HFFc6 (cell line): ENCODE measurements around the gene NRF1. TPM values are rescaled to one million over a fixed set of nuclear protein-coding genes. Genes with fewer than 3 reads are reported as not detected.

ENCODE experiments used
- DNase-seq: peaks from one replicate; pipeline ENCODE4 v3.0.0-alpha.2; 2018
- H3K27ac Mint-ChIP-seq: 2 replicates; pipeline ENCODE4 v1.8.0; 2020; ENCODE audit warnings: mild to moderate bottlenecking, mixed read lengths
- H3K27me3 Mint-ChIP-seq: 2 replicates; pipeline ENCODE4 v1.8.0; 2021; ENCODE audit warnings: mild to moderate bottlenecking, moderate library complexity, mixed read lengths; ENCODE audit not compliant: insufficient read depth
- H3K36me3 Mint-ChIP-seq: 2 replicates; pipeline ENCODE4 v1.8.0; 2021; ENCODE audit warnings: low read depth, mixed read lengths
- H3K4me1 Mint-ChIP-seq: 2 replicates; pipeline ENCODE4 v1.8.0; 2020; ENCODE audit warnings: low read depth, mixed read lengths
- H3K4me3 Mint-ChIP-seq: 2 replicates; pipeline ENCODE4 v1.8.0; 2020; ENCODE audit warnings: mild to moderate bottlenecking, moderate library complexity, mixed read lengths
- H3K9me3 Mint-ChIP-seq: 2 replicates; pipeline ENCODE4 v1.8.0; 2020; ENCODE audit warnings: mild to moderate bottlenecking, mixed read lengths
- total RNA-seq, 6 experiments: library from RNA; stranded (reverse); fragmentation: NEBNext Ultra II Directional; extraction: Animal tissue kit (Norgen Biotek cat#: 25700); gene quantifications; 2 replicates in 1 of 6; 3 replicates in 5 of 6; pipeline ENCODE4 v1.2.3, GENCODE V29; 2021
- TF ChIP-seq, protein P1 (sequence below): fragments of 200-600 bp; sonication (generic); IDR thresholded peaks from 2 replicates; pipeline ENCODE4 v1.5.0; 2021; ENCODE audit warnings: antibody characterized with exemption, mild to moderate bottlenecking

Gene NRF1
- total RNA-seq, 6 experiments from 2014 or later = 8.8 to 11.8 (median 10.4) TPM

DNA sequence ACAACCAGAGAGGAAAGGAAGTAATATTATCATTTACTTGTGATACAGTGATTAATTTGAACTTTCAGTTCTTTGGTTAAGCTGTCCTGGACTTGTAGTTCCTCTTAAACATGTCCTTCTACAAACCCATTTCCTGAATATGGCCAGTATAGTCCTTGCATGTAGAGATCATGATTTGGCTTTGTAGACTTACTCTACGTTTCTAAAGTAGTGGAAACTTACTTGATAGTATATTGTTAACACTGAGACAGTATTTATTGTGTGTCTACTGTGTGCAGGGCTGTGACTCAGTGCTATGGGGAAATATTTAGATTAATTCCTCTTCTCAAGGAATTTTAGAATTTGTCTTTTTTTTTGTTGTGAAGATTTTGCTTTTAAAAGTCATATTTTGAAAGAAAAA, 109.5 kb downstream of the NRF1 start:
- H3K36me3 Mint-ChIP-seq = peaks cover 32% of the 10 kb centered on the region
- H3K27ac Mint-ChIP-seq = no peak overlapping the region
- H3K4me1 Mint-ChIP-seq = no peaks in the 10 kb centered on the region
- H3K9me3 Mint-ChIP-seq = no peaks in the 10 kb centered on the region
- H3K4me3 Mint-ChIP-seq = no peak overlapping the region
- peaks cover 2% of the 10 kb centered on the region; the same call in 1 of the 2 replicates for H3K27me3 Mint-ChIP-seq
- DNase-seq = no peak
- TF ChIP-seq, protein P1, sequence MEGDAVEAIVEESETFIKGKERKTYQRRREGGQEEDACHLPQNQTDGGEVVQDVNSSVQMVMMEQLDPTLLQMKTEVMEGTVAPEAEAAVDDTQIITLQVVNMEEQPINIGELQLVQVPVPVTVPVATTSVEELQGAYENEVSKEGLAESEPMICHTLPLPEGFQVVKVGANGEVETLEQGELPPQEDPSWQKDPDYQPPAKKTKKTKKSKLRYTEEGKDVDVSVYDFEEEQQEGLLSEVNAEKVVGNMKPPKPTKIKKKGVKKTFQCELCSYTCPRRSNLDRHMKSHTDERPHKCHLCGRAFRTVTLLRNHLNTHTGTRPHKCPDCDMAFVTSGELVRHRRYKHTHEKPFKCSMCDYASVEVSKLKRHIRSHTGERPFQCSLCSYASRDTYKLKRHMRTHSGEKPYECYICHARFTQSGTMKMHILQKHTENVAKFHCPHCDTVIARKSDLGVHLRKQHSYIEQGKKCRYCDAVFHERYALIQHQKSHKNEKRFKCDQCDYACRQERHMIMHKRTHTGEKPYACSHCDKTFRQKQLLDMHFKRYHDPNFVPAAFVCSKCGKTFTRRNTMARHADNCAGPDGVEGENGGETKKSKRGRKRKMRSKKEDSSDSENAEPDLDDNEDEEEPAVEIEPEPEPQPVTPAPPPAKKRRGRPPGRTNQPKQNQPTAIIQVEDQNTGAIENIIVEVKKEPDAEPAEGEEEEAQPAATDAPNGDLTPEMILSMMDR = no peak

DNA sequence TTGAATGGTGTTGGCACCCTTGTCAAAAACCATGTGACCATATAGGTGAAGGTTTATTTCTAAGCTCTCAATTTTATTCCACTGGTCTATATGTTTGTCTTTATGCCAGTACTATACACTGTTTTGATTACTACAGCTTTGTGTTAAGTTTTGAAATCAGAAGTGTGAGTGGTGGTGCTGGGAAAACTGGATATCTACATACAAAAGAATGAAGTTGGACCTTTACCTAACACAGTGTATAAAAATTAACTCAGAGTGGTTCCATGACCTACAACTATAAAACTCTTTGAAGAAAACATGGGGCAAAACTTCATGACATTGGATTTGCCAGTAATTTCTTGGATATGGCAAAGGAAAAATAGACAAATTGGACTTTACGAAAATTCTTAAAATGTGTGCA, 112.2 kb downstream of the NRF1 start:
- TF ChIP-seq, protein P1 = no peak
- Mint-ChIP-seq H3K4me1 (no peaks in the 10 kb centered on the region), H3K27me3 (peaks cover 2% of the 10 kb centered on the region; the same call in 1 of the 2 replicates), H3K9me3 (no peaks in the 10 kb centered on the region), H3K27ac (no peak overlapping the region), H3K36me3 (peaks cover 34% of the 10 kb centered on the region), H3K4me3 (no peak overlapping the region)
- DNase-seq = no peak

DNA sequence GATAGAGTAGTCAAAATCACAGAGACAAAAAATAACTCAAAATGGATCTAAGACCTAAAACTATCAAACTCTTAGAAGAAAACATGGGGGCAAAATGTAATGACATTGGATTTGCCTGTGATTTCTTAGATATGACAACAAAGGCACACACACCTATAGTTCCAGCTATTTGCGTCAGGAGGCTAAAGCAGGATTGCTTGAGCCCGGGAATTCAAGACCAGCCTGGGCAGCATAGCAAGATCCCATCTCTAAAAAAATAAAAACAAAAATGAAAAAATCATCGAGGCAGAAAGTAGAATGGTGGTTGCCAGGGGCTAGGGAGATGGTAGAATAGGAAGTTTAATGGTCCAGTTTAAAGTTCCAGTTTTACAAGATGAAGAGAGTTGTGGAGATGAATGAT, 113.3 kb downstream of the NRF1 start:
- no peaks in the 10 kb centered on the region for H3K9me3 Mint-ChIP-seq
- peaks cover 27% of the 10 kb centered on the region for H3K36me3 Mint-ChIP-seq
- no peaks in the 10 kb centered on the region for H3K4me1 Mint-ChIP-seq
- TF ChIP-seq, protein P1 = no peak
- H3K27ac Mint-ChIP-seq = no peak overlapping the region
- peaks cover 2% of the 10 kb centered on the region; the same call in 1 of the 2 replicates for H3K27me3 Mint-ChIP-seq
- no peak for DNase-seq
- no peak overlapping the region for H3K4me3 Mint-ChIP-seq

DNA sequence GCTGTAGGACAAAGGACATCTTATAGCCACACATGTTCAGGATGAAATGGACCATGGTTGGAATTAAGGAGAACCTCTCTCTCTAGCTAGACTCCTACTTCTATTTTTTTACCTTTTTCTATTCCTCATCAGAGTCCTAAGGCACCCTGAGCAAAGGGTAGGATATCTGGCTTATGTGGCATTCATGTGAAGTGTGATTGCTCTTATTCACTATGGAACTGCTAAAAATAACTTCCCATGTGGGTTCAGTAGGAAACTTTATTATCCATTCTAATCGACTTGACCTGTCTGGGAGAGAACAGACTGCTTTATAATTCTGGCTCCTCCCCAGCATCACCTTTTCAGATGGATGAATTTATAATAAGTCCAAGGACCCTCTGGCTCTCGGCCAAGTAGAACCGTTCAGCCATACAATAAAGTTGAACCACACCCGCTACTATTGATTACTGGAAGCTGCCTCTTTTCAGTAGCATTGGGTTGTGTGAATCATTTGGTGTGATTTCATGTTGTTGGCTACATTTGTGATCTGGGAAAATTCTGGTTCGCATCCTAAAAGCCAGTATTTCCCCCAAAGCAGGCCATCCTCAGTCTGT, 117.5 kb downstream of the NRF1 start:
- Mint-ChIP-seq H3K4me1 (no peaks in the 10 kb centered on the region), H3K36me3 (peaks cover 27% of the 10 kb centered on the region), H3K9me3 (no peaks in the 10 kb centered on the region), H3K27me3 (no peaks in the 10 kb centered on the region; the same call in 1 of the 2 replicates), H3K4me3 (no peak overlapping the region), H3K27ac (no peak overlapping the region)
- TF ChIP-seq, protein P1 = no peak
- DNase-seq = no peak

DNA sequence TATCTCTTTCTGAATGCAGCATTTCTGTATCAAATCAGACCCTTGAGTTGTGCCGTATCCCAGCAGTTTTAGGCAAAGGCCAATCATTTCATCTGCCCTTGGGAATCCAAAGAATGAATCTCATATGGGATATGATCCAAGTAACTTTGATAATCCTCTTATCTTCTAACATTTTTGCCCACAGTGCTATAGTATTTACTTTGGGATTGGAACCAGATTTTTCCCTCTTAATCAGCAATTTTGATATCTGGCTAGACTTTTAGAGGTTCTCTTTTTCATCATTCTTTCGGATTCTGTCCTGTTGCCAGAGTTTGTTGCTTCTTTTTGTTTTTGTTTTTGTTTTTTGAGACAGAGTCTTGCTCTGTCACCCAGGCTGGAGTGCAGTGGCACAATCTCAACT, 118.0 kb downstream of the NRF1 start:
- TF ChIP-seq, protein P1 = no peak
- Mint-ChIP-seq H3K27ac (no peak overlapping the region), H3K36me3 (peaks cover 24% of the 10 kb centered on the region), H3K27me3 (no peaks in the 10 kb centered on the region; the same call in 1 of the 2 replicates), H3K9me3 (no peaks in the 10 kb centered on the region), H3K4me3 (no peak overlapping the region), H3K4me1 (no peaks in the 10 kb centered on the region)
- no peak for DNase-seq
